CD4-positive, alpha-beta memory T cell (primary cell): Measurements from ENCODE around the gene SLC6A16. TPM values are rescaled to one million over a fixed set of nuclear protein-coding genes. Genes with fewer than 3 reads are reported as not detected.
"Not testable (repeated sequence)": the region's sequence is repeated elsewhere in the genome, so short reads cannot be mapped to it uniquely, and the experiment has no call there.

Experiments used
- CTCF ChIA-PET: fragments of 350-600 bp; sonication (Branson Sonifier 250); formaldehyde crosslinking; loops from one replicate; lab custom pipeline; 2021; ENCODE audit warnings: inconsistent platforms; ENCODE audit not compliant: partially characterized antibody; lab: Charles Lee
- POLR2A ChIA-PET: fragments of 350-600 bp; sonication (Branson Sonifier 250); formaldehyde crosslinking; loops from one replicate; lab custom pipeline; 2021; ENCODE audit not compliant: partially characterized antibody; lab: Charles Lee
- DNase-seq, 5 donors: peaks; one replicate each; pipeline versions ENCODE4 v3.0.0 to v3.0.0-alpha.2; 2020 to 2022; ENCODE audit warnings: mixed read lengths in 1 of 5
- H3K27ac ChIP-seq: one replicate; pipeline ENCODE4 v1.7.0; 2013; ENCODE audit warnings: low read depth, low read length
- H3K27me3 ChIP-seq: 2 replicates; pipeline ENCODE4 v1.7.0; 2013; ENCODE audit warnings: mild to moderate bottlenecking, low read length, moderate library complexity; ENCODE audit not compliant: insufficient read depth
- H3K36me3 ChIP-seq: 2 replicates; pipeline ENCODE4 v1.7.0; 2013; ENCODE audit warnings: mild to moderate bottlenecking, low read length, moderate library complexity; ENCODE audit not compliant: insufficient read depth
- H3K4me1 ChIP-seq: 2 replicates; pipeline ENCODE4 v1.7.0; 2013; ENCODE audit warnings: mild to moderate bottlenecking, low read length, moderate library complexity; ENCODE audit not compliant: insufficient read depth
- H3K4me3 ChIP-seq, 2 donors: one replicate each; pipeline ENCODE4 v1.7.0; 2013; ENCODE audit warnings: low read length in 2 of 2, mild to moderate bottlenecking in 1 of 2
- H3K9me3 ChIP-seq, 2 donors: one replicate each; pipeline ENCODE4 v1.7.0; 2013; ENCODE audit warnings: low read length in 2 of 2, control low read depth in 1 of 2; ENCODE audit not compliant: control insufficient read depth in 1 of 2
- H3K27ac Mint-ChIP-seq, 7 donors: one replicate each; pipeline ENCODE4 v1.8.0; 2020 to 2021; ENCODE audit warnings: mixed read lengths in 7 of 7, mild to moderate bottlenecking in 6 of 7, inconsistent platforms in 3 of 7, moderate library complexity in 3 of 7
- H3K27me3 Mint-ChIP-seq, 2 donors: one replicate each; pipeline ENCODE4 v1.8.0; 2020 to 2021; ENCODE audit warnings: mixed read lengths in 2 of 2
- H3K36me3 Mint-ChIP-seq, 2 donors: one replicate each; pipeline ENCODE4 v1.8.0; 2020 to 2021; ENCODE audit warnings: mixed read lengths in 2 of 2, inconsistent platforms in 1 of 2, mild to moderate bottlenecking in 1 of 2
- H3K4me1 Mint-ChIP-seq, 4 donors: one replicate each; pipeline ENCODE4 v1.8.0; 2020 to 2021; ENCODE audit warnings: mixed read lengths in 4 of 4, mild to moderate bottlenecking in 1 of 4
- H3K4me3 Mint-ChIP-seq, 8 donors: one replicate each; pipeline ENCODE4 v1.8.0; 2020 to 2021; ENCODE audit warnings: mixed read lengths in 8 of 8, mild to moderate bottlenecking in 7 of 8, moderate library complexity in 6 of 8, inconsistent platforms in 3 of 8
- H3K9me3 Mint-ChIP-seq, 8 donors: one replicate each; pipeline ENCODE4 v1.8.0; 2020 to 2021; ENCODE audit warnings: mixed read lengths in 8 of 8, mild to moderate bottlenecking in 5 of 8, inconsistent platforms in 3 of 8, moderate library complexity in 1 of 8
- intact Hi-C: fragments of 100-400 bp; cut with micrococcal nuclease; formaldehyde crosslinking; loops from one replicate; pipeline ENCODE4 v1.15.1; 2023
- polyA plus RNA-seq, 2 donors: library from polyadenylated mRNA; unstranded; fragments of 300-500 nt; fragmentation: Illumina TruSeq; gene quantifications; one replicate each; pipeline ENCODE4 v1.2.3, GENCODE V29; 2021
- total RNA-seq, 2 experiments: library from RNA; stranded (reverse); gene quantifications; one replicate each; pipeline ENCODE4 v1.2.3, GENCODE V29; 2021

SLC6A16 gene
- total and polyA plus RNA-seq, 4 experiments from 2014 or later = 1.1 to 5.1 (median 3.0) TPM

DNA sequence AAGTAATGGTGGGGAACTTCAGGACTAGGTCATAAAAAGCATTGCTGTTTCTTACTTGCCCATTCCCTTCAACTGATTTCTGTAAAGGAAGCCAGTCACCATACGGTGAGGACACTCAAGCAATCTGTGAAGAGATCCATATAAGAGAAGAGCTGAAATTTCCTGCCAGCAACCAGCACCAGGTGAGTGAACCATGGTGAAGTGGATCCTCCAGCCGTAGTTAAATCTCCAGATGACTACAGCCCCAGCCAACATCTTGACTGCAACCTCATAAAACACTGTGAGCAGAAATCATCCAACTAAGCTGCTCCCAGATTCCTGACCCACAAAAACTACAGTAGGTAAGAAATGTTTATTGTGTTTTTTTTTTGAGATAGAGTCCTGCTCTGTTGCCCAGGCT lies 3.8 kb upstream of the SLC6A16 start:
- CTCF ChIA-PET = interaction anchor here (1.6 to 4.3 kb wide), 4 partner anchors 27 to 141 kb away, joined by 4 to 21 read pairs (median 8); no protein-coding TSS in a partner anchor

DNA sequence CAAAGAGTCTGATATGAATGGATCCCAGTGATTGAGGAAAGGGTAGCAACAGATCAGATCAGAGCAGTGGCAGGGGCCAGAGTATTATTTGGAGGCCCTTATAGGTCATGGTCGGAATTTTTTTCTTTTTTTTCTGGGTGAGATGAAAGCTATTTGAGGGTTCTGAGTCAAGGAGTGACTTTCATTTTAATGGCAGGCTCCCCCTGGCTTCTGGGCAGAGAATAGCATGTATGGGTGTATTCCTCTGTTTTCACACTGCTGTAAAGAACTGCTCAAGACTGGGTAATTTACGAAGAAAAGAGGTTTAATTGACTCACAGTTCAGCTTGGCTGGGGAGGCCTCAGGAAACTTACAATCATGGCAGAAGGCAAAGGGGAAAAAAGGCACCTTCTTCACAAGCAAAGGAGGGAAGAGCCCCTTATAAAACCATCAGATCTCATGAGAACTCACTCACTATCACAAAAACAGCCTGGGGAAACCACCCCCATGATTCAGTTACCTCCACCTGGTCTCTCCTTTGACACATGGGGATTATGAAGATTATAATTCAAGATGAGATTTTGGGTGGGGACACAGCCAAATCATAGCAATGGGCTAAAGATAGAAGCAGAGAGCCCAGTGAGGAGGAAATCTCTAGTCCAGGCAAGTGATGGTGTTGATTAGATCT lies 3.0 kb upstream of the SLC6A16 start:
- no peaks in the 10 kb centered on the region for H3K9me3 ChIP-seq

More for the DNA sequence above, 3.8 kb upstream of the SLC6A16 start:
- H3K9me3 ChIP-seq = no peaks in the 10 kb centered on the region
- Mint-ChIP-seq H3K4me3 (peak overlapping the region in 1 of 8 donors; percentile 15), H3K27me3 (no peaks in the 10 kb centered on the region), H3K27ac (peak overlapping the region in 2 of 7 donors; percentile 14 to 16), H3K9me3 (no peaks in the 10 kb centered on the region), H3K4me1 (peaks cover 34 to 58% (median 43%) of the 10 kb centered on the region in 4 donors), H3K36me3 (peaks cover 25 to 29% of the 10 kb centered on the region in 2 donors)
- peaks cover 39% of the 10 kb centered on the region for H3K4me1 ChIP-seq
- H3K36me3 ChIP-seq = no peaks in the 10 kb centered on the region
- H3K27ac ChIP-seq = no peak overlapping the region
- POLR2A ChIA-PET = interaction anchor here (2.0 kb wide), 1 partner anchor 8 kb away, joined by 4 read pairs; no protein-coding TSS in a partner anchor
- DNase-seq = no peak
- no peaks in the 10 kb centered on the region for H3K27me3 ChIP-seq
- intact Hi-C loops = loop anchor here (1.0 to 2.0 kb wide), 2 partner anchors 62 to 102 kb away; no protein-coding TSS in a partner anchor
- H3K4me3 ChIP-seq = no peak overlapping the region

DNA sequence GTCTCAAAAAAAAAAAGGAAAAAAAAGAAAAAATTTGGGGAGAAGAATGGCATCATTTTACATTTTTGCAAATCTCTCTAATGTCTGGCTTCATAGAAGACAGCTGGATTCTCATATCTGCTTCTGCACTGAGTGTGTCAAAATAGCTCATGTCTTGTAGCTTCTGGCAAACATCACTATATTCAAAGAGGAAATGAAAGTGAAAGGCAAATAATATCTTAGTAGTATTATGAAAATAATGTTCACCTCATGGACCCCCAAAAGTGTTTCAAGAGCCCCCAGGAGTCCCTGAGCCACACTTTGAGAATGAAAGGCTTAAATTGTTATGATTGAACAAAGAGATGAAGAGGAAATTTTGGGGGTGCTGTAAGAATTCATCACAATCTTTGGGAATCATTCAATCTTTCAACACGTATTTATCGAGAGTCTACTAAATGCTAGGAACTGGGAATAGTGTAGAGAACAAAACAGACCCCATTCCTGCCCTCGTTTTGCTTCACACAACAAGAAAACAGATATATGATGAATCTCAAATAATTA lies 1.2 kb upstream of the SLC6A16 start:
- H3K9me3 ChIP-seq = no peaks in the 10 kb centered on the region
- POLR2A ChIA-PET = no interaction called here

More for the DNA sequence above, 3.0 kb upstream of the SLC6A16 start:
- POLR2A ChIA-PET = interaction anchor here (2.0 kb wide), 1 partner anchor 9 kb away, joined by 4 read pairs; no protein-coding TSS in a partner anchor
- Mint-ChIP-seq H3K9me3 (no peaks in the 10 kb centered on the region), H3K27me3 (no peaks in the 10 kb centered on the region), H3K27ac (peak overlapping the region in 6 of 7 donors; percentile 13 to 74 (median 22)), H3K36me3 (peaks cover 27 to 28% of the 10 kb centered on the region in 2 donors), H3K4me3 (peak overlapping the region in 1 of 8 donors; percentile 34), H3K4me1 (peaks cover 30 to 50% (median 40%) of the 10 kb centered on the region in 4 donors)
- Histone ChIP-seq H3K4me1 (peaks cover 32% of the 10 kb centered on the region), H3K27me3 (no peaks in the 10 kb centered on the region), H3K27ac (no peak overlapping the region), H3K36me3 (no peaks in the 10 kb centered on the region), H3K4me3 (no peak overlapping the region)
- peak; percentile 37 to 52 (median 43) for DNase-seq
- intact Hi-C loops = loop anchor here (1.0 to 2.0 kb wide), 2 partner anchors 61 to 102 kb away; no protein-coding TSS in a partner anchor
- CTCF ChIA-PET = interaction anchor here (0.6 to 4.3 kb wide), 18 partner anchors 9 to 142 kb away, joined by 3 to 21 read pairs (median 4); no protein-coding TSS in a partner anchor

DNA sequence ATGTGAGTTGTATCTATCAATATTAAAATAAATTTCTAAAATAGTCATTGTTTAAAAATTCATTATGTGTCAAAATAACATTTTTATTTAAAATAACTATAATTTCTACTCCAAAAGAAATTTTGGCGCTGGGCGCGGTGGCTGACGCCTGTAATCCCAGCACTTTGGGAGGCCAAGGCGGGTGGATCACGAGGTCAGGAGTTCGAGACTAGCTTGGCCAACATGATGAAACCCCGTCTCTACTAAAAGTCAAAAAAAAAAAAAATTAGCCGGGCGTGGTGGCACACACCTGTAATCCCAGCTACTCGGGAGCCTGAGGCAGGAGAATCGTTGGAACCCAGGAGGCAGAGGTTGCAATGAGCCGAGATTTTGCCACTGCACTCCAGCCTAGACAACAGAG lies 765 bp upstream of the SLC6A16 start:
- H3K27me3 Mint-ChIP-seq, intact Hi-C loops, DNase-seq, POLR2A ChIA-PET, H3K4me3 ChIP-seq, H3K9me3 ChIP-seq, H3K27ac ChIP-seq, H3K9me3 Mint-ChIP-seq, H3K4me3 Mint-ChIP-seq, H3K4me1 ChIP-seq, H3K36me3 ChIP-seq, H3K27ac Mint-ChIP-seq, H3K27me3 ChIP-seq: not testable (repeated sequence)
- CTCF ChIA-PET = interaction anchor here (2.0 to 4.3 kb wide), 2 partner anchors 7 to 24 kb away, joined by 6 to 21 read pairs; no protein-coding TSS in a partner anchor
- peaks cover 20 to 30% (median 23%) of the 10 kb centered on the region in 4 donors for H3K4me1 Mint-ChIP-seq
- H3K36me3 Mint-ChIP-seq = peaks cover 24 to 31% of the 10 kb centered on the region in 2 donors

More for the DNA sequence above, 1.2 kb upstream of the SLC6A16 start:
- Mint-ChIP-seq H3K27me3 (no peaks in the 10 kb centered on the region), H3K4me3 (no peak overlapping the region), H3K4me1 (peaks cover 20 to 33% (median 25%) of the 10 kb centered on the region in 4 donors), H3K36me3 (peaks cover 25 to 31% of the 10 kb centered on the region in 2 donors), H3K9me3 (no peaks in the 10 kb centered on the region), H3K27ac (peak overlapping the region in 1 of 7 donors; percentile 25)
- Histone ChIP-seq H3K36me3 (no peaks in the 10 kb centered on the region), H3K27ac (no peak overlapping the region), H3K4me3 (no peak overlapping the region), H3K4me1 (peaks cover 14% of the 10 kb centered on the region), H3K27me3 (no peaks in the 10 kb centered on the region)
- DNase-seq = no peak
- intact Hi-C loops = no loop called here
- CTCF ChIA-PET = interaction anchor here (4.3 kb wide), 1 partner anchor 25 kb away, joined by 21 read pairs; no protein-coding TSS in a partner anchor

DNA sequence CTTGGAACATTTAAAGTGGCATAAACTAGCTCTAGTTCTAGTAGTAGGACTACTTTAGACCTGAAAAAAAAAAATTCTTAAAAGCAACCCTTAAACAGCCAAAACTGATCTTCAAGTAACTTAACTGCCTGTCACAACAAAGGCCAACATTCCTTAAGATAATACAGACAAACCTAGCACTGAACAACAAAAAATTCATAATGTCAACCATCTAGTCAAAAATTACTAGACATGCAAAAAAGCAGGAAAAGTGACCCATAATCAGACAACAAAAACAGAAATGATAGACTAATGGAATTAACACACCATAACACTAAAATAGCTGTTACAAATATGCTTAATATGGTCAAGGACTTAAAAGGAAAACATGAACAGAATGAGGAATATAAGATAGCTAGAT lies 6.7 kb downstream of the SLC6A16 start:
- ChIA-PET POLR2A (interaction anchor here (1.1 kb wide), 1 partner anchor 17 kb away, joined by 3 read pairs; the partner anchor contains the start of gene CD37), CTCF (interaction anchor here (0.7 to 1.5 kb wide), 3 partner anchors 10 to 17 kb away, joined by 3 to 7 read pairs (median 3); no protein-coding TSS in a partner anchor)
- no peak for DNase-seq

DNA sequence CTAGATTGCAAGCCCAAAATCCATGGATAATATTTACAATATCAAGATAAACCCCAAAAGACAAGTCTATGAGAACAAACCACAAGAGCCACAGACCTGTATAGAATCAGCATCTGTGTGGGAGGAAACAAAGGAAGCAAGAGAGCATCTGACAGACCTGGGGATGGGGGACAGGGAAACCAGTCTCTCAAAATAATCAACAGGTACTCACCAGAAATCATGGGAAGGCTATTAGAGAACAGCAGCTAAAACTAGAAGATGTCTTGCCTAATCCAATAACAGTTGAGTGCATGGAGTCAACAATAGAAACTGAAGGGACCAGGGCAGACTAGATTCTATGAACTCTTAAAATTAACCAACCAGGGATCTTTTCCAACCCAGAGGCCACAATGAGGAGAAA lies 8.7 kb downstream of the SLC6A16 start:
- H3K9me3 Mint-ChIP-seq = peaks cover 0 to 20% (median 11%) of the 10 kb centered on the region in 8 donors
- H3K27ac Mint-ChIP-seq = no peak overlapping the region
- no peak overlapping the region for H3K4me3 Mint-ChIP-seq
- POLR2A ChIA-PET = interaction anchor here (0.6 kb wide), 1 partner anchor 162 kb away, joined by 3 read pairs; no protein-coding TSS in a partner anchor
- H3K36me3 Mint-ChIP-seq = peaks cover 25 to 45% of the 10 kb centered on the region in 2 donors
- no peak for DNase-seq
- intact Hi-C loops = no loop called here
- CTCF ChIA-PET = interaction anchor here (0.7 to 1.4 kb wide), 2 partner anchors 14 to 15 kb away, joined by 3 to 4 read pairs; no protein-coding TSS in a partner anchor
- H3K4me1 Mint-ChIP-seq = peaks cover 4 to 9% (median 6%) of the 10 kb centered on the region in 4 donors
- H3K4me1 ChIP-seq = no peaks in the 10 kb centered on the region
- no peak overlapping the region for H3K4me3 ChIP-seq
- no peaks in the 10 kb centered on the region for H3K27me3 Mint-ChIP-seq
- no peaks in the 10 kb centered on the region for H3K36me3 ChIP-seq
- H3K9me3 ChIP-seq = peaks cover 0 to 8% of the 10 kb centered on the region in 2 donors
- no peak overlapping the region for H3K27ac ChIP-seq
- no peaks in the 10 kb centered on the region for H3K27me3 ChIP-seq

More for the DNA sequence above, 6.7 kb downstream of the SLC6A16 start:
- H3K27ac ChIP-seq = no peak overlapping the region
- Mint-ChIP-seq H3K36me3 (peaks cover 29 to 43% of the 10 kb centered on the region in 2 donors), H3K4me1 (peaks cover 4 to 9% (median 6%) of the 10 kb centered on the region in 4 donors), H3K27ac (no peak overlapping the region), H3K9me3 (peaks cover 0 to 20% (median 11%) of the 10 kb centered on the region in 8 donors), H3K4me3 (no peak overlapping the region), H3K27me3 (no peaks in the 10 kb centered on the region)
- intact Hi-C loops = no loop called here
- peaks cover 0 to 8% of the 10 kb centered on the region in 2 donors for H3K9me3 ChIP-seq
- H3K27me3 ChIP-seq = no peaks in the 10 kb centered on the region
- H3K36me3 ChIP-seq = no peaks in the 10 kb centered on the region
- no peak overlapping the region for H3K4me3 ChIP-seq
- H3K4me1 ChIP-seq = no peaks in the 10 kb centered on the region
